BJ (cell line): Measurements from ENCODE around the gene TTR. TPM values are rescaled to one million over a fixed set of nuclear protein-coding genes. Genes with fewer than 3 reads are reported as not detected.

Experiments used
- CTCF ChIA-PET: fragments of 350-600 bp; formaldehyde crosslinking; extraction: SDS; loops from one replicate; lab custom pipeline; 2021; ENCODE audit warnings: antibody characterized with exemption, inconsistent platforms; lab: Yijun Ruan, JAX
- POLR2A ChIA-PET: fragments of 300-600 bp; sonication (Branson Sonifier 250); formaldehyde crosslinking; extraction: SDS; loops from one replicate; lab custom pipeline; 2021; ENCODE audit warnings: antibody characterized with exemption; lab: Charles Lee
- DNase-seq: peaks from one replicate; pipeline ENCODE4 v3.0.0-alpha.2; 2011; ENCODE audit warnings: low read depth
- H3K27me3 ChIP-seq: 2 replicates; pipeline ENCODE4 v1.6.0; 2011; ENCODE audit warnings: low read length; ENCODE audit not compliant: control insufficient read depth, insufficient read depth
- H3K36me3 ChIP-seq: 2 replicates; pipeline ENCODE4 v1.5.1; 2011; ENCODE audit warnings: low read length; ENCODE audit not compliant: control insufficient read depth, insufficient read depth
- H3K4me3 ChIP-seq: 2 replicates; pipeline ENCODE4 v1.5.1; 2011; ENCODE audit warnings: low read depth, mild to moderate bottlenecking, control low read depth, low read length
- CTCF ChIP-seq: IDR thresholded peaks from 2 replicates; pipeline ENCODE4 v1.5.1; 2011; ENCODE audit warnings: low read depth, mild to moderate bottlenecking, control low read depth, inconsistent platforms, low read length, moderate library complexity; ENCODE audit not compliant: insufficient read depth
- polyA plus RNA-seq: library from polyadenylated mRNA; depleted of rRNA; stranded (reverse); fragments of >200 nt; gene quantifications from 2 replicates; pipeline ENCODE4 v1.2.3, GENCODE V29; 2011

Gene TTR
- polyA plus RNA-seq, 1 experiment = not detected

GRCh38 chr18:31572368-31572767 is 19.3 kb upstream of the TTR start:
- POLR2A ChIA-PET = no interaction called here
- no peak overlapping the region for H3K4me3 ChIP-seq
- H3K36me3 ChIP-seq = no peaks in the 10 kb centered on the region
- no peak for TF ChIP-seq CTCF
- no peak for DNase-seq
- CTCF ChIA-PET = interaction anchor here (1.0 kb wide), 1 partner anchor 16 kb away, joined by 3 read pairs; no protein-coding TSS in a partner anchor
- H3K27me3 ChIP-seq = no peaks in the 10 kb centered on the region

DNA sequence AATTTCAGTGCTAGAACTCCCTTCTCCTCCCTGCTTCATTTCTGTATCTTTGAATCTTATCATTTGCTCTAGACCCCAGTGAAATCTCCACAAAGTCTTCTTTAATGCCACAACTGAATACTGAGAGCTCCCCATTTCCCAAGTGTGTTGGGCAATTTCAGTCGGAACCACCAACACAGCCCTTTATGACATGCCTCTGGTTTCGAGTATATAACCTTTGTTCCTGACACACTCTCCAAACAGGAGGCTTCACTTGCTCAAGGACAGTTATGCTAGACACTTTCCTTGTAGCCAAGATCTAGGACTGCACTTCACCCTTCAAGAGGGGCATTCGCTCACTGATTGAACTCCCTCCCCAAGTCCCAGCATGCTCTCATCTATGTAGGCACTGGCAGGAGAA is 18.6 kb upstream of the TTR start:
- DNase-seq = no peak
- Histone ChIP-seq H3K27me3 (no peaks in the 10 kb centered on the region), H3K4me3 (no peak overlapping the region), H3K36me3 (no peaks in the 10 kb centered on the region)
- CTCF ChIA-PET = interaction anchor here (1.0 kb wide), 1 partner anchor 17 kb away, joined by 3 read pairs; no protein-coding TSS in a partner anchor
- POLR2A ChIA-PET = no interaction called here
- no peak for TF ChIP-seq CTCF

DNA sequence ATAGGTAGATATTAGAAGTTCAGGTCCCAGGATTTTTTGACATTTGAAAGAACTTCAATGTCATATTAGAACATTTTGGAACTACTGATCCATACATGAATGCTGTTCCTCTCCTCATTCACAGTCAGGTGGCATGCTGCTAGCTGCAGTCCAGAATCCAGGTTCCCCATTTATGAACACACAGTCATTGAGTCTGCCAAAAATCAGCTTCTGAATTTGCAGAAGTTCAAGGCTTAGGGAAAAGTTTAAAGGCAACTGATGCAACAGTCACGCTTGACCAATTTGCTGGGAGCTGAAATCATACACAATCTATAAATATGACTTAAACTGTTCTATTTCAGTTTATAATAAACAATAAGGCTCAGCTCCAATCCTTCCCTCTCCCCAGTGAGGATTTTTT is 17.3 kb upstream of the TTR start:
- no peak overlapping the region for H3K4me3 ChIP-seq
- no peaks in the 10 kb centered on the region for H3K27me3 ChIP-seq
- ChIA-PET CTCF (interaction anchor here (1.1 kb wide), 1 partner anchor 9 kb away, joined by 3 read pairs; no protein-coding TSS in a partner anchor), POLR2A (no interaction called here)
- H3K36me3 ChIP-seq = no peaks in the 10 kb centered on the region
- no peak for DNase-seq
- TF ChIP-seq CTCF = no peak

GRCh38 chr18:31575515-31576257 is 16.0 kb upstream of the TTR start:
- TF ChIP-seq CTCF = no peak
- CTCF ChIA-PET = interaction anchor here (1.0 kb wide), 1 partner anchor 19 kb away, joined by 4 read pairs; no protein-coding TSS in a partner anchor
- Histone ChIP-seq H3K4me3 (no peak overlapping the region), H3K27me3 (no peaks in the 10 kb centered on the region), H3K36me3 (no peaks in the 10 kb centered on the region)
- POLR2A ChIA-PET = no interaction called here
- DNase-seq = no peak

GRCh38 chr18:31576670-31577069 is 15.0 kb upstream of the TTR start:
- DNase-seq = no peak
- TF ChIP-seq CTCF = no peak
- Histone ChIP-seq H3K27me3 (no peaks in the 10 kb centered on the region), H3K36me3 (no peaks in the 10 kb centered on the region), H3K4me3 (no peak overlapping the region)
- POLR2A ChIA-PET = no interaction called here
- CTCF ChIA-PET = interaction anchor here (1.0 kb wide), 1 partner anchor 20 kb away, joined by 4 read pairs; no protein-coding TSS in a partner anchor
